IPS-18a (cell line): ENCODE results near the gene MBNL1.
"Not testable (repeated sequence)": the region's sequence is repeated elsewhere in the genome, so short reads cannot be mapped to it uniquely, and the experiment has no call there.

Experiments used
- H3K27ac ChIP-seq: one replicate; pipeline ENCODE4 v1.5.1; 2013; ENCODE audit warnings: low read length
- H3K27me3 ChIP-seq: one replicate; pipeline ENCODE4 v1.6.1; 2013; ENCODE audit warnings: mild to moderate bottlenecking, low read length; ENCODE audit not compliant: control insufficient read depth, insufficient read depth
- H3K36me3 ChIP-seq: one replicate; pipeline ENCODE4 v1.6.1; 2013; ENCODE audit warnings: low read depth, low read length; ENCODE audit not compliant: control insufficient read depth
- H3K4me1 ChIP-seq: one replicate; pipeline ENCODE4 v1.6.1; 2013; ENCODE audit warnings: low read depth, low read length; ENCODE audit not compliant: control insufficient read depth
- H3K4me3 ChIP-seq: one replicate; pipeline ENCODE4 v1.5.1; 2013; ENCODE audit warnings: low read length
- H3K9ac ChIP-seq: one replicate; pipeline ENCODE4 v1.6.1; 2013; ENCODE audit warnings: mild to moderate bottlenecking, low read length, moderate library complexity
- H3K9me3 ChIP-seq: one replicate; pipeline ENCODE4 v1.6.1; 2013; ENCODE audit warnings: low read depth, low read length; ENCODE audit not compliant: control insufficient read depth

MBNL1 gene

DNA sequence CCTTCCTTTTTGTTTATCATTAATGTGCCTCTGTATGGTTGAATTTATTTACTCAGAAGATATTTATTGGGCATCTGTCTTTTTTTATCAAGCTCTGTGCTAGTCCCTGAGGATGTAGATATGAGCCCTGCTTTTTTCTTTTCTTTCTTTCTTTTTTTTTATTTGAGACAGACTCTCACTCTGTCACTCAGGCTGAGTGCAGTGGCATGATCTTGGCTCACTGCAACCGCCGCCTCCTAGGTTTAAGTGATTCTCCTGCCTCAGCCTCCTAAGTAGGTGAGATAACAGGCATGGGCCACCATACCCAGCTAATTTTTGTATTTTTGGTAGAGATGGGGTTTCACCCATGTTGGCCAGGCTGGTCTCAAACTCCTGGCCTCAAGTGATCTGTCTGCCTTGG, 58.5 kb downstream of the MBNL1 start:
- H3K9me3 ChIP-seq: no peaks in the 10 kb centered on the region
- H3K4me3 ChIP-seq: no peak overlapping the region
- no peaks in the 10 kb centered on the region for H3K27me3 ChIP-seq
- H3K27ac ChIP-seq: no peak overlapping the region
- H3K9ac ChIP-seq: no peak overlapping the region
- no peaks in the 10 kb centered on the region for H3K4me1 ChIP-seq
- H3K36me3 ChIP-seq: no peaks in the 10 kb centered on the region

DNA sequence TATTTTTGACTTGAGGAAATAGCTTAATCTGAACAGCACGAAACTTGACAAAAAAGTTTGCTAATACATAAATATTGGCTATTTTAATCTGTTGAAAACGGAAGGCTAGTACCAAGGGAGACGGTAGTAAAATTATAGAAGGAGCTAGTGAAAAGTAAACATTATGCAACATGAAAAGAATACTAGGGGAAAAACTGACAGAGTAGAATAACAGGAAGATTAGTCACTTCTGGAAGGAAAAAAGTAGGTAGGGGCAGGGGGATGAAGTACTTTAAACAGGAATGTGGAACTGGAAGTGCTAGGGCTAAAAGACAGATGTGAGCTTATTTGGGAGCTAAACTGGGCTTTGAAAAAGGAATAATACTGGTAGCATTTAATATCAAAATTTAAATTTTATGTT, 60.1 kb downstream of the MBNL1 start:
- Histone ChIP-seq H3K27me3 (no peaks in the 10 kb centered on the region), H3K9ac (no peak overlapping the region), H3K36me3 (no peaks in the 10 kb centered on the region), H3K27ac (no peak overlapping the region), H3K4me3 (no peak overlapping the region), H3K4me1 (no peaks in the 10 kb centered on the region), H3K9me3 (no peaks in the 10 kb centered on the region)

DNA sequence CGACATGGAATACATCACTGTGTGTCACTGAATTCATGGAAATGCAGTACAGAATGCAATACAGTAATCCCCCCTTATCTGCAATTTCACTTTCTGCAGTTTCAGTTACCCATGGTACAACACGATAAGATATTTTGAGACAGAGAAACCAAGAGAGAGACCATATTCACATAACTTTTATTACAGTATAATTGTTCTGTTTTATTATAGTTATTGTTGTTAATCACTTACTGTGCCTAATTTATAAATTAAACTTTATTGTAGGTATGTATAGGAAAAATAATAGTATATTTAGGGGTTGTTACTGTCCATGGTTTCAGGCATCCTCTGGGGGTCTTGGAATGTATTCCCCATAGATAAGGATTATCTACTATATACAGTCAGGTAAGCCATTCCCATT, 61.8 kb downstream of the MBNL1 start:
- H3K27me3 ChIP-seq: no peaks in the 10 kb centered on the region
- no peak overlapping the region for H3K27ac ChIP-seq
- H3K4me1 ChIP-seq: no peaks in the 10 kb centered on the region
- H3K4me3 ChIP-seq: no peak overlapping the region
- H3K9me3 ChIP-seq: no peaks in the 10 kb centered on the region
- no peaks in the 10 kb centered on the region for H3K36me3 ChIP-seq
- no peak overlapping the region for H3K9ac ChIP-seq

DNA sequence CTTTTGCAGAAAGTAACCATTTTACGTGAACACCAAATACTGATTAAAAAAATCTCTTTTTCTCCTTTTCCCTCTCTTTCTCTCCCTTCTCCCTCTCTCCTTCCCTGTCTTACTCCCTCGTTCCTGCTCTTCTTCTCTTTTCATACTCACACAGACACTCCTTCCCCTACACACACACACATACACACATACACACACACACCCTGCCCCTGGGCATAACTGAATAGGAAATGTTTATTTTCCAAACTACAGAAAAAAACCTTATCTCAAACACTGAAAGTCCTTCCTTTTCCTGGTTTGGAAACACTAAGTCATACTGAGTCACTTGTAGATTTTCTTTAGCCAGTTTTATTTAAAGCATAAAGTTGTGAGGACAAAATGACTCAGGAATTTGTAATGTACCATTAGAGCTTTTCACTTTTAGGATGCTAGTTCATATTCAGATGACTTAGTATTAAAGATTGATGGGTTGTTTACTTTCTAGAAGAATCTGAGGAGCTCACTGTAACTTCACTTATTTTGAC, 62.4 kb downstream of the MBNL1 start:
- Histone ChIP-seq H3K4me1 (no peaks in the 10 kb centered on the region), H3K4me3 (no peak overlapping the region), H3K9me3 (no peaks in the 10 kb centered on the region), H3K9ac (no peak overlapping the region), H3K27ac (no peak overlapping the region), H3K27me3 (no peaks in the 10 kb centered on the region), H3K36me3 (no peaks in the 10 kb centered on the region)

DNA sequence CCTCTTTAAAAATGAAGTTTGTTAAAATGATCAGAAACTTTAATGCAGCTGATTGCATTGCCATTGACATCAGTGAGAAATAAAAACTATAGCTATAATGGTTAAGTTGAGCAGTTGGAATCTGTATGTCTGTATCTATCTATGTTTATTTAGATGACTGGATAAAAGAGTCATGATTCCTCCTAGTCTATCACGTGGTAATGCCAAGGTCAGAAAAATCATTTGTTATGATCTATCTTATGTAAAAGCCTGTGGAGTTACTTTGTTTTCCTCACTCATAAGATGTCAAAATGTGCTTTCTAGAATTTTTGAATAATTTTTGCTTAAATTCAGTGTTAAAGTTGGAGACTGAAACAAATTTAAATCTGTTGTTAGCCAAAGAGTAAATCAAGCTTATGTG, 63.3 kb downstream of the MBNL1 start:
- Histone ChIP-seq H3K4me3 (no peak overlapping the region), H3K4me1 (no peaks in the 10 kb centered on the region), H3K9ac (no peak overlapping the region), H3K27ac (no peak overlapping the region), H3K36me3 (no peaks in the 10 kb centered on the region), H3K9me3 (no peaks in the 10 kb centered on the region), H3K27me3 (no peaks in the 10 kb centered on the region)

DNA sequence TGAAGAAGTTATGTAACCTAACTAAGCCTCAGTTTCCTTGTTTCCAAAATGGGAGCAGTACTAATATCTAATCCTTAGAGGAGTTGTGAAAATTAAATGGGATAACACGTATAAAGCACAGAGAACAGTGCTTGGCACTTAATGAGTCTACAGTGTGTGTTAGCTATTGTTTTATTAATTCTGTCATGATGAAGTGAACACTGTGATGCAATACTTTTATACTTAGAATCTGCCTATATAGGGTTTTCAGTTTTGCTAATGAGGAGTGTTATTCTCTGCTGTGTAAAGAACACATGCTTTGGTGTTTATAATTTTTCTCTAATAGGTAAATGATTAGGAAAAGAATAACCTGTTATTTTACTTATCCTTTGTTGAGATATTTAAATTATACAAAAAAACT, 65.2 kb downstream of the MBNL1 start:
- Histone ChIP-seq H3K9ac (no peak overlapping the region), H3K27me3 (no peaks in the 10 kb centered on the region), H3K36me3 (no peaks in the 10 kb centered on the region), H3K27ac (no peak overlapping the region), H3K9me3 (no peaks in the 10 kb centered on the region), H3K4me1 (no peaks in the 10 kb centered on the region), H3K4me3 (no peak overlapping the region)

DNA sequence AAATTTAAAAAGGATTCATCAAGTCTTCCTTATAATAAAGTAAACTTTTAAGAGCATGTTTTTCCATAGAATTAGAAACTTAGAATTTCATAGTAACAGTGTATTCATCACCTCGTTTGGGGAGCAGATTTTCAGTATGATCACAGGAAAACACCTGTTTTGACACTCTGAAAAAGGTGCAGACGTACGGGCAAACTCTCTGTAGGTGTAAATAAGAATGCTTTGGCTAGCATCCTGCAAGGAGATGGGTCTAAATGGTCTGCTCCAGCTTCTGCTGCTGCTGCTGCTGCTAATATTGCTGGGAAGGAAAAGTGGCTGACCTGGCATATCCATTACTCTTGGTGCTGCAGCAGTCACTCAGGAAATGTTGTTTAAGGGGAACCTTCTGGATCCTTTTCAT, 66.0 kb downstream of the MBNL1 start:
- Histone ChIP-seq H3K27me3 (no peaks in the 10 kb centered on the region), H3K27ac (no peak overlapping the region), H3K4me3 (no peak overlapping the region), H3K4me1 (no peaks in the 10 kb centered on the region), H3K9ac (no peak overlapping the region), H3K9me3 (no peaks in the 10 kb centered on the region), H3K36me3 (no peaks in the 10 kb centered on the region)

DNA sequence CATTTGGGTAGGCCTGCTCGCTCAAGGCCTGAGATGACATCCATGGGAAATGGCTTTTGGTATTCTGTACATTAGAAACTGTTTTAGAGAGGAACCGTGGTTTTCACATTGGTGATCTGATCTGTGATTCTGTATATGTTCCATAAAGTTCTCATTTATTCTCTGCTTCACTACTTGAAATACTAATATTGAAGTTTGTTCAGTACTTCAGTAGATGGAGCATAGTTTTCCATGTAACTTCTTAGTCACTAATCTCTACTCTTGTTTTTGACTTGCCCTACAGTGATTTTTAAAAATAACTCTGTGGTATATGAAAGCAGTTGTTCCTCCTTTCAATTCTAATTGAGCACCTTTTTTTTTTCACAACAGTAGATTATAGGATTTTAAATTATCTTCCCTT, 66.5 kb downstream of the MBNL1 start:
- no peaks in the 10 kb centered on the region for H3K27me3 ChIP-seq
- H3K9me3 ChIP-seq: no peaks in the 10 kb centered on the region
- no peak overlapping the region for H3K27ac ChIP-seq
- H3K9ac ChIP-seq: no peak overlapping the region
- H3K4me1 ChIP-seq: no peaks in the 10 kb centered on the region
- no peaks in the 10 kb centered on the region for H3K36me3 ChIP-seq
- H3K4me3 ChIP-seq: no peak overlapping the region

DNA sequence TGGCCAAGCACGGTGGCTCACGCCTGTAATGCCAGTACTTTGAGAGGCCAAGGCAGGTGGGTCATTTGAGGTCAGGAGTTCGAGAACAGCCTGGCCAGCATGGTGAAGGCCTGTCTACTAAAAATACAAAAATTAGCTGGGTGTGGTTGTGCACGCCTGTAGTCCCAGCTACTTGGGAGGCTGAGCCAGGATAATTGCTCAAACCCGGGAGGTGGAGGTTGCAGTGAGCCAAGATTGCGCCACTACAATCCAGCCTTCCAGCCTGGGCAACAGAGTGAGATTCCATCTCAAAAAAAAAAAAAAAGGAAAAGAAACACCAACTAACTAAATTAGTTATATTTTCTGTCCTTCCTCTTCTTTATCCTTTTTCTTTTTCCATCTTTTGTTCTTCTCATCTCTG, 68.6 kb downstream of the MBNL1 start:
- H3K27me3 ChIP-seq, H3K4me1 ChIP-seq, H3K36me3 ChIP-seq, H3K27ac ChIP-seq, H3K9ac ChIP-seq, H3K9me3 ChIP-seq, H3K4me3 ChIP-seq: not testable (repeated sequence)

DNA sequence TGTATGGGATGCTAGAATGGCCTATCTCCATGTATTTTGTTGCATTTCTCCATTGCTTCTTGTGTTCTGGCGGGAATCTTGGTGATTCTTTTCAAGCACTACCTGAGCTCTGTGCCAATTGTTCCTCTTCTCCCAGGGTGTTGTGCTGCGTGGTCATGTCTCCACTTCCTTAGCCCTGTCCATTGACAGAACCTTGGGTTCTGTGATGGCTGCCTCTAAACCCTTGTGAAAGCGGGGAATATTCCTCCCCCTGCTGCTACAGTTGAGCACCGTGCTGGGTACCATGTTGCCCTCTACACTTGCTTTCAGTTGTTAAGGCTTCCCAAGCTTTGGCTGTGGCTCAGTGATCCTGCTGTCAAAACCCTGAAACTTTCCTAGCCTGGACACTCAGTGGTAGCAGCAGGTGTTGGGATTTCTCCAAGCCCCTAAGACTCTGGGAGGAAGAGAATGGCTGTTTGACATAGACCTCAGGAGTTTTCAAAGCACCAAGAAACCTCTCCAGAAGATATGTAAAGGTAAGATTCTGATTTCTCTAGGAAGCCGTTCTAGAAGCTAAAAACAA, 69.5 kb downstream of the MBNL1 start:
- Histone ChIP-seq H3K36me3 (no peaks in the 10 kb centered on the region), H3K4me1 (no peaks in the 10 kb centered on the region), H3K9ac (no peak overlapping the region), H3K27ac (no peak overlapping the region), H3K9me3 (no peaks in the 10 kb centered on the region), H3K27me3 (no peaks in the 10 kb centered on the region), H3K4me3 (no peak overlapping the region)

DNA sequence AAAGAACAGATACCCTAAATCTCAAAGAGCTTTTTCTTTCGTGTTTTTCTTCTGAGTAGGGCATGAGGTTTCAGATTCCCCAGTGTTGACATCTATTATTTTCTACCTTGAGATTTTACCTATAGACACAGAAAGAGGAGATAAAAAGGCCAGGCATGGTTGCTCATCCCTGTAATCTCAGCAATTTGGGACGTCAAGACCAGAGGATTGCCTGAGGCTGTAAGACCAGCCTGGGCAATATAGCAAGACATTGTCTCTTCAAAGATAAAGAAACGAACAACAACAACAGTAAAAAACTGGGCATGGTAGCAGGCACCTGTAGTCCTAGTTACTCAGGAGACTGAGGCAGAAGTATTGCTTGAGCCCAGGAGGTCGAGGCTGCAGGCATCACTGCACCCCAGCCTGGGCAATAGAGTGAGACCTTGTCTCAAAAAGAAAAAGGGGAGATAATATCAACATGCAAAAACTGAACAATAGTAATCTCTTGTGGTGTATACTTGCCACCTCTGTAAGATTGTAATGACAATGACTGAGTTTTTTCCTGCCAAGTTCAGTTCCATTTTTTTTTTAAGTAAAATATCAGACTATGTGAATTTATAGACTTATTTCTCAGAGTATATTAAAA, 71.3 kb downstream of the MBNL1 start:
- H3K4me1 ChIP-seq: no peaks in the 10 kb centered on the region
- no peaks in the 10 kb centered on the region for H3K27me3 ChIP-seq
- H3K36me3 ChIP-seq: no peaks in the 10 kb centered on the region
- H3K4me3 ChIP-seq: no peak overlapping the region
- H3K9me3 ChIP-seq: no peaks in the 10 kb centered on the region
- no peak overlapping the region for H3K9ac ChIP-seq
- H3K27ac ChIP-seq: no peak overlapping the region

DNA sequence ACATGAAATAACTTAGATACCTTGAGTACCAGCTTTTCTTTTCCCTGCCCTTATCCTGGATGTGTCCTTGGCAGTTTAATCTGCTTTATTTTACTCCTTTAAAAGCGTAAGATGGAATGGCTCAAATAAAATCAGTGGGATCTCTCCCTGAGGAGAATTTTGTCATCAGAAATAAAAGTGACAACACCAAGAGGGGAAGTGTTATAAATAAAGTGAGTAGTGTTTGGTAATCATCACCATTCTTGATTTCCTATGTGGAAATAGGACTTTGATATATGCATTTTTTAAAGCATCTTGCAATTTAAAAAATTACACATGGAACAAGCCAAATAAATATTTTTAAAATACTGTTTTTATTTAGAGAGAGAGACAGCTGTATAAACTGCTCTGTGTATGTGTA, 76.5 kb downstream of the MBNL1 start:
- no peak overlapping the region for H3K4me3 ChIP-seq
- H3K27ac ChIP-seq: no peak overlapping the region
- no peaks in the 10 kb centered on the region for H3K27me3 ChIP-seq
- no peaks in the 10 kb centered on the region for H3K9me3 ChIP-seq
- H3K9ac ChIP-seq: no peak overlapping the region
- peaks cover 13% of the 10 kb centered on the region for H3K4me1 ChIP-seq
- no peaks in the 10 kb centered on the region for H3K36me3 ChIP-seq
